HepG2 (cell line): ENCODE measurements around the gene LSM2. TPM values are rescaled to one million over a fixed set of nuclear protein-coding genes. Genes with fewer than 3 reads are reported as not detected.

Experiments used
- AHR ChIP-seq: IDR thresholded peaks from 2 replicates; pipeline ENCODE4 v1.6.1; 2018; ENCODE audit warnings: missing genetic modification reagents, missing compliant biosample characterization
- KDM5B ChIP-seq: sonication (generic); formaldehyde crosslinking; IDR thresholded peaks from 2 replicates; pipeline ENCODE4 v1.4.0; 2020; ENCODE audit warnings: missing genetic modification reagents, mild to moderate bottlenecking, borderline replicate concordance
- NAIF1 ChIP-seq: sonication (generic); formaldehyde crosslinking; IDR thresholded peaks from 2 replicates; pipeline ENCODE4 v1.5.0; 2020; ENCODE audit warnings: mild to moderate bottlenecking, missing genetic modification reagents, borderline replicate concordance
- NR2F6 ChIP-seq, 2 experiments: IDR thresholded peaks; 2 replicates each; pipeline ENCODE4 v1.6.1; 2016; ENCODE audit warnings: antibody characterized with exemption in 1 of 2, mild to moderate bottlenecking in 1 of 2
- RARA ChIP-seq: IDR thresholded peaks from 2 replicates; pipeline ENCODE4 v1.6.1; 2016; ENCODE audit warnings: missing genetic modification reagents, missing compliant biosample characterization
- SMAD9 ChIP-seq: sonication (generic); formaldehyde crosslinking; IDR thresholded peaks from 2 replicates; pipeline ENCODE4 v1.5.1; 2020; ENCODE audit warnings: mild to moderate bottlenecking, missing genetic modification reagents
- SP140L ChIP-seq: sonication (generic); formaldehyde crosslinking; IDR thresholded peaks from 2 replicates; pipeline ENCODE4 v1.4.0; 2020; ENCODE audit warnings: missing genetic modification reagents, borderline replicate concordance
- TSC22D2 ChIP-seq: sonication (generic); formaldehyde crosslinking; IDR thresholded peaks from 2 replicates; pipeline ENCODE4 v1.5.1; 2020; ENCODE audit warnings: missing genetic modification reagents, mild to moderate bottlenecking, borderline replicate concordance
- polyA plus RNA-seq, 8 experiments: library from polyadenylated mRNA; depleted of rRNA in 3 of 8; stranded (reverse) in 7 of 8; unstranded in 1 of 8; fragments of >200 nt; fragmentation: Illumina TruSeq in 4 of 8; extraction: Trizol in 4 of 8; gene quantifications; 2 replicates each; pipeline versions ENCODE4 v1.2.1 to v1.2.3, GENCODE V29; 2011 to 2016; ENCODE audit warnings: low read depth in 4 of 8, missing spikeins in 1 of 8, mixed read lengths in 1 of 8; ENCODE audit not compliant: insufficient read depth in 1 of 8
- total RNA-seq, 5 experiments: library from RNA; depleted of rRNA; stranded (reverse); fragments of >200 nt; fragmentation: Illumina TruSeq; extraction: Trizol; gene quantifications; 2 replicates each; pipeline ENCODE4 v1.2.3, GENCODE V29; 2016; ENCODE audit warnings: low read depth in 1 of 5
- TF ChIP-seq, protein P1 (sequence below): sonication (generic); formaldehyde crosslinking; IDR thresholded peaks from 2 replicates; pipeline ENCODE4 v1.4.0; 2020; ENCODE audit warnings: missing genetic modification reagents
- TF ChIP-seq, protein P2 (sequence below): sonication (generic); formaldehyde crosslinking; IDR thresholded peaks from 2 replicates; pipeline ENCODE4 v1.8.0; 2022; ENCODE audit warnings: mild to moderate bottlenecking, missing genetic modification reagents; ENCODE audit not compliant: insufficient replicate concordance
- TF ChIP-seq, protein P3 (sequence below): IDR thresholded peaks from 2 replicates; pipeline ENCODE4 v1.4.0; 2020; ENCODE audit warnings: mild to moderate bottlenecking, missing genetic modification reagents
- TF ChIP-seq, protein P4 (sequence below), 2 experiments: sonication (generic) in 1 of 2; formaldehyde crosslinking in 1 of 2; IDR thresholded peaks; 2 replicates each; pipeline versions ENCODE4 v1.4.0 to v1.6.1; 2016 to 2020; ENCODE audit warnings: borderline replicate concordance in 1 of 2, low read depth in 1 of 2, mild to moderate bottlenecking in 1 of 2, missing genetic modification reagents in 1 of 2

The LSM2 gene
- total and polyA plus RNA-seq, 2 of the 13 experiments (the other 11 are each of a cell fraction or from before 2014, with no cell fraction given): 69.4 to 90.5 TPM

DNA sequence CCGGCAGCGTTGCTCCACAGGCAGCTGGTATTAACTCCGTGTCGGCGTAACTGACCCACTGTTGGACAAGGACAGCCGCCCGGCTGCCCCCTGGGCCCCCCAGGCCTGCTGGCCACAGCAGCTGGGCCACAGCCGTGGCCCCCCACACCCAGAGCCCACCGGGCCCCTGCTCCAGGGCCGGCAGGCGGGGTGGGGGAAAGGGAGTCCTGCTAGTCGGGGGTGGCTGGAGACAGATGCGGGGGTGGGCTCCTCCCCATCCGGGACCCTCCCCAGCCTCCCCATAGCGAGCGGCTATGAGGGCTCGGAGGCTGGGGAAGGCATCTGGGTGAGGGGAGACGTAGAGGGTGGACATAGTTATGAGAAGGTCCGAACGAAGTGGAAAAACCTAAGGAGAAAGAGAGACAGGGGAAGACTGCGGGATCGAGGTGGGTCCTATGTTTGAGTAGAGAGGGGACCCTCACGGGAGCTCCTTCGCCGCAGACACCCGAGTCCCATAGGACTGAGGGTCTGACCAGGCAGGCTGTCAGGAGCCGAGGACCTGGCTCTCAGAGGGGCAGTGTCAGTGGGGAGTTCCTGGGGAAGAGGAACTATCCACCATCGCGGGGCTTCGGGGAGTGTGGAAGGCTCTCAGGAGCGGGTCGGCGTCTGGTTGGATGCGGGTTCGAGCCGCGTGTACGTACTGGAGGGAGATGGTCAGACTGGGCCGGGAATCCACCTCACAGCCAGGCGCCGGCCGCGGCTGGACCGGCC, 11.7 kb downstream of the LSM2 start (continued):
- TF ChIP-seq, protein P1, sequence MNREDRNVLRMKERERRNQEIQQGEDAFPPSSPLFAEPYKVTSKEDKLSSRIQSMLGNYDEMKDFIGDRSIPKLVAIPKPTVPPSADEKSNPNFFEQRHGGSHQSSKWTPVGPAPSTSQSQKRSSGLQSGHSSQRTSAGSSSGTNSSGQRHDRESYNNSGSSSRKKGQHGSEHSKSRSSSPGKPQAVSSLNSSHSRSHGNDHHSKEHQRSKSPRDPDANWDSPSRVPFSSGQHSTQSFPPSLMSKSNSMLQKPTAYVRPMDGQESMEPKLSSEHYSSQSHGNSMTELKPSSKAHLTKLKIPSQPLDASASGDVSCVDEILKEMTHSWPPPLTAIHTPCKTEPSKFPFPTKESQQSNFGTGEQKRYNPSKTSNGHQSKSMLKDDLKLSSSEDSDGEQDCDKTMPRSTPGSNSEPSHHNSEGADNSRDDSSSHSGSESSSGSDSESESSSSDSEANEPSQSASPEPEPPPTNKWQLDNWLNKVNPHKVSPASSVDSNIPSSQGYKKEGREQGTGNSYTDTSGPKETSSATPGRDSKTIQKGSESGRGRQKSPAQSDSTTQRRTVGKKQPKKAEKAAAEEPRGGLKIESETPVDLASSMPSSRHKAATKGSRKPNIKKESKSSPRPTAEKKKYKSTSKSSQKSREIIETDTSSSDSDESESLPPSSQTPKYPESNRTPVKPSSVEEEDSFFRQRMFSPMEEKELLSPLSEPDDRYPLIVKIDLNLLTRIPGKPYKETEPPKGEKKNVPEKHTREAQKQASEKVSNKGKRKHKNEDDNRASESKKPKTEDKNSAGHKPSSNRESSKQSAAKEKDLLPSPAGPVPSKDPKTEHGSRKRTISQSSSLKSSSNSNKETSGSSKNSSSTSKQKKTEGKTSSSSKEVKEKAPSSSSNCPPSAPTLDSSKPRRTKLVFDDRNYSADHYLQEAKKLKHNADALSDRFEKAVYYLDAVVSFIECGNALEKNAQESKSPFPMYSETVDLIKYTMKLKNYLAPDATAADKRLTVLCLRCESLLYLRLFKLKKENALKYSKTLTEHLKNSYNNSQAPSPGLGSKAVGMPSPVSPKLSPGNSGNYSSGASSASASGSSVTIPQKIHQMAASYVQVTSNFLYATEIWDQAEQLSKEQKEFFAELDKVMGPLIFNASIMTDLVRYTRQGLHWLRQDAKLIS (CRISPR knock-in tag): peak; percentile 66; the same call in 1 of the 2 replicates
- TF ChIP-seq, protein P2, sequence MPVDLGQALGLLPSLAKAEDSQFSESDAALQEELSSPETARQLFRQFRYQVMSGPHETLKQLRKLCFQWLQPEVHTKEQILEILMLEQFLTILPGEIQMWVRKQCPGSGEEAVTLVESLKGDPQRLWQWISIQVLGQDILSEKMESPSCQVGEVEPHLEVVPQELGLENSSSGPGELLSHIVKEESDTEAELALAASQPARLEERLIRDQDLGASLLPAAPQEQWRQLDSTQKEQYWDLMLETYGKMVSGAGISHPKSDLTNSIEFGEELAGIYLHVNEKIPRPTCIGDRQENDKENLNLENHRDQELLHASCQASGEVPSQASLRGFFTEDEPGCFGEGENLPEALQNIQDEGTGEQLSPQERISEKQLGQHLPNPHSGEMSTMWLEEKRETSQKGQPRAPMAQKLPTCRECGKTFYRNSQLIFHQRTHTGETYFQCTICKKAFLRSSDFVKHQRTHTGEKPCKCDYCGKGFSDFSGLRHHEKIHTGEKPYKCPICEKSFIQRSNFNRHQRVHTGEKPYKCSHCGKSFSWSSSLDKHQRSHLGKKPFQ (CRISPR knock-in tag): peak; percentile 9
- no peak for TF ChIP-seq AHR (CRISPR knock-in tag)
- peak; percentile 89; the same call in 1 of the 2 replicates for TF ChIP-seq SMAD9
- TF ChIP-seq RARA (CRISPR knock-in tag): 0 out of 2 replicates have a peak, but pooled peaks have one; percentile 16
- TF ChIP-seq, protein P3, sequence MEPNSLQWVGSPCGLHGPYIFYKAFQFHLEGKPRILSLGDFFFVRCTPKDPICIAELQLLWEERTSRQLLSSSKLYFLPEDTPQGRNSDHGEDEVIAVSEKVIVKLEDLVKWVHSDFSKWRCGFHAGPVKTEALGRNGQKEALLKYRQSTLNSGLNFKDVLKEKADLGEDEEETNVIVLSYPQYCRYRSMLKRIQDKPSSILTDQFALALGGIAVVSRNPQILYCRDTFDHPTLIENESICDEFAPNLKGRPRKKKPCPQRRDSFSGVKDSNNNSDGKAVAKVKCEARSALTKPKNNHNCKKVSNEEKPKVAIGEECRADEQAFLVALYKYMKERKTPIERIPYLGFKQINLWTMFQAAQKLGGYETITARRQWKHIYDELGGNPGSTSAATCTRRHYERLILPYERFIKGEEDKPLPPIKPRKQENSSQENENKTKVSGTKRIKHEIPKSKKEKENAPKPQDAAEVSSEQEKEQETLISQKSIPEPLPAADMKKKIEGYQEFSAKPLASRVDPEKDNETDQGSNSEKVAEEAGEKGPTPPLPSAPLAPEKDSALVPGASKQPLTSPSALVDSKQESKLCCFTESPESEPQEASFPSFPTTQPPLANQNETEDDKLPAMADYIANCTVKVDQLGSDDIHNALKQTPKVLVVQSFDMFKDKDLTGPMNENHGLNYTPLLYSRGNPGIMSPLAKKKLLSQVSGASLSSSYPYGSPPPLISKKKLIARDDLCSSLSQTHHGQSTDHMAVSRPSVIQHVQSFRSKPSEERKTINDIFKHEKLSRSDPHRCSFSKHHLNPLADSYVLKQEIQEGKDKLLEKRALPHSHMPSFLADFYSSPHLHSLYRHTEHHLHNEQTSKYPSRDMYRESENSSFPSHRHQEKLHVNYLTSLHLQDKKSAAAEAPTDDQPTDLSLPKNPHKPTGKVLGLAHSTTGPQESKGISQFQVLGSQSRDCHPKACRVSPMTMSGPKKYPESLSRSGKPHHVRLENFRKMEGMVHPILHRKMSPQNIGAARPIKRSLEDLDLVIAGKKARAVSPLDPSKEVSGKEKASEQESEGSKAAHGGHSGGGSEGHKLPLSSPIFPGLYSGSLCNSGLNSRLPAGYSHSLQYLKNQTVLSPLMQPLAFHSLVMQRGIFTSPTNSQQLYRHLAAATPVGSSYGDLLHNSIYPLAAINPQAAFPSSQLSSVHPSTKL: no peak; the same call in 1 of the 2 replicates
- TF ChIP-seq, protein P4, sequence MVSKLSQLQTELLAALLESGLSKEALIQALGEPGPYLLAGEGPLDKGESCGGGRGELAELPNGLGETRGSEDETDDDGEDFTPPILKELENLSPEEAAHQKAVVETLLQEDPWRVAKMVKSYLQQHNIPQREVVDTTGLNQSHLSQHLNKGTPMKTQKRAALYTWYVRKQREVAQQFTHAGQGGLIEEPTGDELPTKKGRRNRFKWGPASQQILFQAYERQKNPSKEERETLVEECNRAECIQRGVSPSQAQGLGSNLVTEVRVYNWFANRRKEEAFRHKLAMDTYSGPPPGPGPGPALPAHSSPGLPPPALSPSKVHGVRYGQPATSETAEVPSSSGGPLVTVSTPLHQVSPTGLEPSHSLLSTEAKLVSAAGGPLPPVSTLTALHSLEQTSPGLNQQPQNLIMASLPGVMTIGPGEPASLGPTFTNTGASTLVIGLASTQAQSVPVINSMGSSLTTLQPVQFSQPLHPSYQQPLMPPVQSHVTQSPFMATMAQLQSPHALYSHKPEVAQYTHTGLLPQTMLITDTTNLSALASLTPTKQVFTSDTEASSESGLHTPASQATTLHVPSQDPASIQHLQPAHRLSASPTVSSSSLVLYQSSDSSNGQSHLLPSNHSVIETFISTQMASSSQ (IDR thresholded peaks at IDR 0.05; ENCODE audit: low read depth): no peak
- TF ChIP-seq, protein P4 (CRISPR knock-in tag; IDR thresholded peaks at IDR 0.05; ENCODE audit: borderline replicate concordance): no peak
- TF ChIP-seq NAIF1 (CRISPR knock-in tag): no peak
- 0 out of 2 replicates have a peak, but pooled peaks have one; percentile 23 for TF ChIP-seq TSC22D2 (CRISPR knock-in tag)
- TF ChIP-seq SP140L: 0 out of 2 replicates have a peak, but pooled peaks have one; percentile 15
- TF ChIP-seq NR2F6 (IDR thresholded peaks at IDR 0.05): no peak
- TF ChIP-seq NR2F6 (CRISPR knock-in tag; IDR thresholded peaks at IDR 0.05): no peak
- no peak for TF ChIP-seq KDM5B
